Mononuclear cell (primary cell): ENCODE results near the gene PTGFRN. TPM values are rescaled to one million over a fixed set of nuclear protein-coding genes. Genes with fewer than 3 reads are reported as not detected.

Experiments used
- H3K27me3 ChIP-seq: 2 replicates; pipeline ENCODE4 v1.6.0; 2011; ENCODE audit warnings: low read length, control low read depth; ENCODE audit not compliant: insufficient read depth
- H3K4me1 ChIP-seq: 2 replicates; pipeline ENCODE4 v1.5.1; 2011; ENCODE audit warnings: mild to moderate bottlenecking, low read length, control low read depth; ENCODE audit not compliant: insufficient read depth
- H3K4me3 ChIP-seq: 2 replicates; pipeline ENCODE4 v1.5.1; 2011; ENCODE audit warnings: mild to moderate bottlenecking, low read length, moderate library complexity
- H3K9me3 ChIP-seq: 2 replicates; pipeline ENCODE4 v1.5.1; 2011; ENCODE audit warnings: low read depth, mild to moderate bottlenecking, control low read depth, low read length
- total RNA-seq: library from RNA; depleted of rRNA; stranded (reverse); fragments of >200 nt; gene quantifications from one replicate; pipeline ENCODE4 v1.2.3, GENCODE V29; 2012

Gene PTGFRN
- total RNA-seq, 1 donor = 0.73 TPM

DNA sequence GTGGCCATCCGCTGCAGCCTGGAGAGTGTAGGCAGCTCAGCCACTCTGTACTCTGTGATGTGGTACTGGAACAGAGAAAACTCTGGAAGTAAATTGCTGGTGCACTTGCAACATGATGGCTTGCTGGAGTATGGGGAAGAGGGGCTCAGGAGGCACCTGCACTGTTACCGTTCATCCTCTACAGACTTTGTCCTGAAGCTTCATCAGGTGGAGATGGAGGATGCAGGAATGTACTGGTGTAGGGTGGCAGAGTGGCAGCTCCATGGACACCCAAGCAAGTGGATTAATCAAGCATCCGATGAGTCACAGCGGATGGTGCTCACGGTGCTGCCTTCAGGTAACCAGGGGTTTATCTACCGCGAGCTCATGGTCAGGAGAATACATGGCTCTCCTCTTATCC, 115.9 kb downstream of the PTGFRN start:
- H3K9me3 ChIP-seq = no peaks in the 10 kb centered on the region
- no peak overlapping the region for H3K4me3 ChIP-seq
- H3K27me3 ChIP-seq = no peaks in the 10 kb centered on the region
- H3K4me1 ChIP-seq = no peaks in the 10 kb centered on the region

DNA sequence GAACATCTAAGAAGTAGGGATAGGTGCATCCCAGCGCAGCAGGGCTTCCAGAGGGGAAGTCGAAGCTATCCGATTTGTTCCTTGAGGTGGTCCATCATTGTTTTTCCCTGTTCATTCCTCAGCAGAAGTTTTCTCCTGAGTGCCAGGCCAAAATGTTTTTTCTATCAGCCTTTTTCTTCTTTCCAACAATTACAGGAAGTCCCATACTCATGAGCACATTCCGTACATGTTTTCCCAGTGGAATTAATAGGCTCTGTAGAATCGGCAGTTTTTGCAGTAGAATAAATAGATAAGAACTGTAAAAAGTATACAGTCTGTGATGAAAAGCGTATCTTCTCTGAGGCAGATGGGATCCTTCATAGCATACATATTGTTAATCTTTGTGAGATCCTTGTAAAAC, 116.6 kb downstream of the PTGFRN start:
- Histone ChIP-seq H3K4me3 (no peak overlapping the region), H3K27me3 (no peaks in the 10 kb centered on the region), H3K9me3 (no peaks in the 10 kb centered on the region), H3K4me1 (no peaks in the 10 kb centered on the region)

DNA sequence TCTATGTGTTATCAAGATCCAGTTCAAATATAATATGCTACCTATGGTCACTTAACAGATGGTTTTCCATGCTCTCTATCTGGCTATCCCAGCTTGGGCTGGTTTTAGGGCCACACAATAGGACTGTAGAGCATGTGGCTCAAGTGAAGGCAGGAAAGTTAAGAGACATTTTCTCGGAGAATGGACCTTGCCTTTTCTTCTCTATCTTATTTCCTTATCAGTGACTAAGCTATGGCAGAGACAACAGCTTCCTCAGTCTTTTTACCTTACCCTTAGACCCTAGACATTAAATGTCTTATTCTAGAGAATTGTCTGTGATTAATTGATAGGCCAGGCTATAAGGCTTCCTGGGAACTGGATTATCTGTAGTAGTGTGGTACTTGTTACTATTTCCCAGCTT, 120.0 kb downstream of the PTGFRN start:
- Histone ChIP-seq H3K9me3 (no peaks in the 10 kb centered on the region), H3K27me3 (no peaks in the 10 kb centered on the region), H3K4me1 (no peaks in the 10 kb centered on the region), H3K4me3 (no peak overlapping the region)

GRCh38 chr1:117030271-117030877, 120.7 kb downstream of the PTGFRN start:
- H3K4me3 ChIP-seq = no peak overlapping the region
- no peaks in the 10 kb centered on the region for H3K9me3 ChIP-seq
- H3K4me1 ChIP-seq = no peaks in the 10 kb centered on the region
- no peaks in the 10 kb centered on the region for H3K27me3 ChIP-seq

GRCh38 chr1:117032266-117032665, 122.5 kb downstream of the PTGFRN start:
- no peaks in the 10 kb centered on the region for H3K27me3 ChIP-seq
- H3K4me3 ChIP-seq = no peak overlapping the region
- no peaks in the 10 kb centered on the region for H3K4me1 ChIP-seq
- no peaks in the 10 kb centered on the region for H3K9me3 ChIP-seq

- H3K9me3 ChIP-seq = no peaks in the 10 kb centered on the region
- H3K27me3 ChIP-seq = no peaks in the 10 kb centered on the region
- H3K4me1 ChIP-seq = no peaks in the 10 kb centered on the region
- no peak overlapping the region for H3K4me3 ChIP-seq
Measured at GRCh38 chr1:117032681-117033539, 123.2 kb downstream of the PTGFRN start.

- Histone ChIP-seq H3K4me3 (no peak overlapping the region), H3K4me1 (no peaks in the 10 kb centered on the region), H3K9me3 (no peaks in the 10 kb centered on the region), H3K27me3 (no peaks in the 10 kb centered on the region)
Measured at GRCh38 chr1:117033772-117034171, 124.1 kb downstream of the PTGFRN start.

- H3K4me3 ChIP-seq = no peak overlapping the region
- no peaks in the 10 kb centered on the region for H3K4me1 ChIP-seq
- H3K9me3 ChIP-seq = no peaks in the 10 kb centered on the region
- H3K27me3 ChIP-seq = no peaks in the 10 kb centered on the region
Measured at GRCh38 chr1:117034791-117035290, 125.1 kb downstream of the PTGFRN start.

- no peaks in the 10 kb centered on the region for H3K27me3 ChIP-seq
- H3K4me1 ChIP-seq = no peaks in the 10 kb centered on the region
- no peak overlapping the region for H3K4me3 ChIP-seq
- H3K9me3 ChIP-seq = no peaks in the 10 kb centered on the region
Measured at GRCh38 chr1:117036018-117036461, 126.3 kb downstream of the PTGFRN start.

- no peaks in the 10 kb centered on the region for H3K9me3 ChIP-seq
- H3K4me1 ChIP-seq = no peaks in the 10 kb centered on the region
- no peak overlapping the region for H3K4me3 ChIP-seq
- H3K27me3 ChIP-seq = no peaks in the 10 kb centered on the region
Measured at GRCh38 chr1:117037802-117038201, 128.1 kb downstream of the PTGFRN start.

GRCh38 chr1:117038236-117038635, 128.5 kb downstream of the PTGFRN start:
- Histone ChIP-seq H3K27me3 (no peaks in the 10 kb centered on the region), H3K4me1 (no peaks in the 10 kb centered on the region), H3K4me3 (no peak overlapping the region), H3K9me3 (no peaks in the 10 kb centered on the region)

Other genes starting within 250 kb of the PTGFRN start
- 0.21 TPM for gene IGSF3, start 242.2 kb upstream of the PTGFRN start, total RNA-seq
- 110 TPM for gene CD2, start 155.5 kb upstream of the PTGFRN start, total RNA-seq
- gene CD101, start 91.8 kb downstream of the PTGFRN start, total RNA-seq = 11.4 TPM
- gene TTF2, start 150.4 kb downstream of the PTGFRN start, total RNA-seq = 31.4 TPM
- 0.21 TPM for gene TRIM45, start 211.8 kb downstream of the PTGFRN start, total RNA-seq